MG63 (cell line): ENCODE measurements around the gene KCTD10. TPM values are rescaled to one million over a fixed set of nuclear protein-coding genes. Genes with fewer than 3 reads are reported as not detected.
"Not testable (repeated sequence)": the region's sequence is repeated elsewhere in the genome, so short reads cannot be mapped to it uniquely, and the experiment has no call there.

Source experiments
- DNase-seq: peaks from one replicate; pipeline ENCODE4 v3.0.0-alpha.2; 2020
- H3K27me3 ChIP-seq: fragments of 250-450 bp; sonication (Bioruptor Pico); 2 replicates; pipeline ENCODE4 v1.5.1; 2020; ENCODE audit warnings: mild to moderate bottlenecking, moderate library complexity
- H3K36me3 ChIP-seq: fragments of 250-450 bp; sonication (Bioruptor Pico); 2 replicates; pipeline ENCODE4 v1.5.1; 2020; ENCODE audit warnings: mild to moderate bottlenecking, moderate library complexity
- H3K4me3 ChIP-seq: fragments of 250-450 bp; sonication (Bioruptor Pico); 2 replicates; pipeline ENCODE4 v1.5.1; 2020; ENCODE audit warnings: mild to moderate bottlenecking, moderate library complexity
- H3K9me3 ChIP-seq: fragments of 250-450 bp; sonication (Bioruptor Pico); 2 replicates; pipeline ENCODE4 v1.5.1; 2020; ENCODE audit warnings: mild to moderate bottlenecking, moderate library complexity
- total RNA-seq: library from RNA; depleted of rRNA; stranded (reverse); fragments of >200 nt; shearing (Covaris generic); gene quantifications from 2 replicates; pipeline ENCODE4 v1.2.3, GENCODE V29; 2014; ENCODE audit warnings: low replicate concordance

Gene KCTD10
- total RNA-seq, 1 experiment from 2014 or later = 101 TPM

- H3K36me3 ChIP-seq = peaks cover 35% of the 10 kb centered on the region
- no peak for DNase-seq
- H3K27me3 ChIP-seq = no peaks in the 10 kb centered on the region
- no peaks in the 10 kb centered on the region for H3K9me3 ChIP-seq
- H3K4me3 ChIP-seq = no peak overlapping the region
These were observed 5.8 kb upstream of the KCTD10 start for GRCh38 chr12:109482894-109483293.

- DNase-seq = no peak
- Histone ChIP-seq H3K4me3 (no peak overlapping the region), H3K36me3 (peaks cover 31% of the 10 kb centered on the region), H3K9me3 (no peaks in the 10 kb centered on the region), H3K27me3 (no peaks in the 10 kb centered on the region)
These were observed 5.4 kb upstream of the KCTD10 start for GRCh38 chr12:109482491-109482890.

GRCh38 chr12:109481863-109482262, 4.8 kb upstream of the KCTD10 start:
- no peaks in the 10 kb centered on the region for H3K9me3 ChIP-seq
- peaks cover 30% of the 10 kb centered on the region for H3K36me3 ChIP-seq
- H3K27me3 ChIP-seq = no peaks in the 10 kb centered on the region
- DNase-seq = no peak
- no peak overlapping the region for H3K4me3 ChIP-seq

- no peaks in the 10 kb centered on the region for H3K9me3 ChIP-seq
- H3K4me3 ChIP-seq = no peak overlapping the region
- H3K27me3 ChIP-seq = no peaks in the 10 kb centered on the region
- H3K36me3 ChIP-seq = peaks cover 22% of the 10 kb centered on the region
- DNase-seq = no peak
These were observed 3.3 kb upstream of the KCTD10 start for GRCh38 chr12:109480356-109480755.

- no peak for DNase-seq
- Histone ChIP-seq H3K27me3 (no peaks in the 10 kb centered on the region), H3K9me3 (no peaks in the 10 kb centered on the region), H3K36me3 (peaks cover 21% of the 10 kb centered on the region), H3K4me3 (no peak overlapping the region)
These were observed 2.7 kb upstream of the KCTD10 start for GRCh38 chr12:109479761-109480160.

- no peak for DNase-seq
- Histone ChIP-seq H3K4me3 (peak overlapping the region; percentile 92), H3K36me3 (peaks cover 20% of the 10 kb centered on the region), H3K9me3 (no peaks in the 10 kb centered on the region), H3K27me3 (no peaks in the 10 kb centered on the region)
These were observed 839 bp upstream of the KCTD10 start for GRCh38 chr12:109477963-109478315.

GRCh38 chr12:109476807-109477184, 304 bp downstream of the KCTD10 start:
- Histone ChIP-seq H3K27me3 (no peaks in the 10 kb centered on the region), H3K9me3 (no peaks in the 10 kb centered on the region), H3K36me3 (peaks cover 22% of the 10 kb centered on the region), H3K4me3 (peak overlapping the region; percentile 92)
- DNase-seq = no peak

GRCh38 chr12:109475993-109476806, 900 bp downstream of the KCTD10 start:
- Histone ChIP-seq H3K36me3 (peaks cover 22% of the 10 kb centered on the region), H3K4me3 (peak overlapping the region; percentile 92), H3K9me3 (no peaks in the 10 kb centered on the region), H3K27me3 (no peaks in the 10 kb centered on the region)
- DNase-seq = no peak

- H3K4me3 ChIP-seq = no peak overlapping the region
- DNase-seq = no peak
- H3K9me3 ChIP-seq = no peaks in the 10 kb centered on the region
- peaks cover 29% of the 10 kb centered on the region for H3K36me3 ChIP-seq
- no peaks in the 10 kb centered on the region for H3K27me3 ChIP-seq
These were observed 2.0 kb downstream of the KCTD10 start for GRCh38 chr12:109475121-109475520.

- H3K27me3 ChIP-seq, H3K9me3 ChIP-seq, H3K4me3 ChIP-seq, DNase-seq: not testable (repeated sequence)
- H3K36me3 ChIP-seq = peaks cover 38% of the 10 kb centered on the region
These were observed 3.4 kb downstream of the KCTD10 start for GRCh38 chr12:109473526-109474270.

GRCh38 chr12:109473006-109473405, 4.1 kb downstream of the KCTD10 start:
- no peaks in the 10 kb centered on the region for H3K27me3 ChIP-seq
- H3K36me3 ChIP-seq = peaks cover 41% of the 10 kb centered on the region
- DNase-seq = no peak
- H3K9me3 ChIP-seq = no peaks in the 10 kb centered on the region
- H3K4me3 ChIP-seq = no peak overlapping the region

GRCh38 chr12:109469517-109469916, 7.6 kb downstream of the KCTD10 start:
- H3K36me3 ChIP-seq = peaks cover 64% of the 10 kb centered on the region
- H3K9me3 ChIP-seq = no peaks in the 10 kb centered on the region
- no peak for DNase-seq
- H3K27me3 ChIP-seq = no peaks in the 10 kb centered on the region
- no peak overlapping the region for H3K4me3 ChIP-seq

- Histone ChIP-seq H3K27me3 (no peaks in the 10 kb centered on the region), H3K36me3 (peaks cover 60% of the 10 kb centered on the region), H3K9me3 (no peaks in the 10 kb centered on the region), H3K4me3 (no peak overlapping the region)
- no peak for DNase-seq
These were observed 9.0 kb downstream of the KCTD10 start for GRCh38 chr12:109467978-109468676.

- H3K4me3 ChIP-seq = no peak overlapping the region
- no peaks in the 10 kb centered on the region for H3K27me3 ChIP-seq
- peaks cover 56% of the 10 kb centered on the region for H3K36me3 ChIP-seq
- H3K9me3 ChIP-seq = no peaks in the 10 kb centered on the region
- DNase-seq = no peak
These were observed 10.3 kb downstream of the KCTD10 start for GRCh38 chr12:109466821-109467220.

- no peaks in the 10 kb centered on the region for H3K9me3 ChIP-seq
- H3K4me3 ChIP-seq = no peak overlapping the region
- peaks cover 57% of the 10 kb centered on the region for H3K36me3 ChIP-seq
- H3K27me3 ChIP-seq = no peaks in the 10 kb centered on the region
- no peak for DNase-seq
These were observed 10.8 kb downstream of the KCTD10 start for GRCh38 chr12:109466305-109466704.

- no peak for DNase-seq
- Histone ChIP-seq H3K27me3 (no peaks in the 10 kb centered on the region), H3K4me3 (no peak overlapping the region), H3K36me3 (peaks cover 56% of the 10 kb centered on the region), H3K9me3 (no peaks in the 10 kb centered on the region)
These were observed 12.3 kb downstream of the KCTD10 start for GRCh38 chr12:109464642-109465351.

- Histone ChIP-seq H3K9me3 (no peaks in the 10 kb centered on the region), H3K36me3 (peaks cover 50% of the 10 kb centered on the region), H3K27me3 (no peaks in the 10 kb centered on the region), H3K4me3 (peak overlapping the region; percentile 24; the same call in 1 of the 2 replicates)
- no peak for DNase-seq
These were observed 13.3 kb downstream of the KCTD10 start for GRCh38 chr12:109463756-109464155.
